ENCODE data around the gene DLX4.

GRCh38 chr17:49980703-49981197 is 11.8 kb downstream of the DLX4 start:
- TF ChIP-seq, protein P1, sequence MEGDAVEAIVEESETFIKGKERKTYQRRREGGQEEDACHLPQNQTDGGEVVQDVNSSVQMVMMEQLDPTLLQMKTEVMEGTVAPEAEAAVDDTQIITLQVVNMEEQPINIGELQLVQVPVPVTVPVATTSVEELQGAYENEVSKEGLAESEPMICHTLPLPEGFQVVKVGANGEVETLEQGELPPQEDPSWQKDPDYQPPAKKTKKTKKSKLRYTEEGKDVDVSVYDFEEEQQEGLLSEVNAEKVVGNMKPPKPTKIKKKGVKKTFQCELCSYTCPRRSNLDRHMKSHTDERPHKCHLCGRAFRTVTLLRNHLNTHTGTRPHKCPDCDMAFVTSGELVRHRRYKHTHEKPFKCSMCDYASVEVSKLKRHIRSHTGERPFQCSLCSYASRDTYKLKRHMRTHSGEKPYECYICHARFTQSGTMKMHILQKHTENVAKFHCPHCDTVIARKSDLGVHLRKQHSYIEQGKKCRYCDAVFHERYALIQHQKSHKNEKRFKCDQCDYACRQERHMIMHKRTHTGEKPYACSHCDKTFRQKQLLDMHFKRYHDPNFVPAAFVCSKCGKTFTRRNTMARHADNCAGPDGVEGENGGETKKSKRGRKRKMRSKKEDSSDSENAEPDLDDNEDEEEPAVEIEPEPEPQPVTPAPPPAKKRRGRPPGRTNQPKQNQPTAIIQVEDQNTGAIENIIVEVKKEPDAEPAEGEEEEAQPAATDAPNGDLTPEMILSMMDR (IDR thresholded peaks at IDR 0.05), result no peak
- no peak for TF ChIP-seq EP300 (IDR thresholded peaks at IDR 0.05)
- TF ChIP-seq POLR2A (IDR thresholded peaks at IDR 0.05), result no peak
